ENCODE results near the gene SEC24C.
"Not testable (repeated sequence)": the region's sequence is repeated elsewhere in the genome, so short reads cannot be mapped to it uniquely, and the experiment has no call there.

SEC24C gene

DNA sequence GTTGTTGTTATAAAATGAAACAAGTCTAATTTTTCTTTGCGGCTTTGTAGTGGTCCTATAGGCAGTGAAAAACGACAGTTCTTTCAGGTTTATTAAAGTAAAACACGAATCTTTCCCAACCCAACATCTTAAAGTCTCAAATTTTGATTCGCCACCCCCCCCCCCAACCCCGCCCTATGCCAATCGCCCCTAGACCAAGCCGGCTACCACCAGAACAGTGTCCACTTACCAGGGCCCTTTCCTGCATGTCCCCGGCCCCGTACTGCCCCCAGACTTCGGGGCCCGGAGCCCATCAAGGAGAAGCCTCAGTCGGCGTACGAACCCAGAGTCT lies 37.3 kb downstream of the SEC24C start:
- Histone ChIP-seq H3K27ac (ENCODE audit: low read depth, low read length) (peak overlapping the region; percentile 92), H3K4me3 (ENCODE audit: low read length) (peak overlapping the region; percentile 93), H3K36me3 (ENCODE audit: control insufficient read depth, insufficient read depth, low read length) (no peaks in the 10 kb centered on the region), H3K9ac (ENCODE audit: low read length) (no peak overlapping the region), H3K27me3 (ENCODE audit: control insufficient read depth, insufficient read depth, low read length) (no peaks in the 10 kb centered on the region), H3K4me1 (ENCODE audit: control insufficient read depth, insufficient read depth, low read length) (peaks cover 18% of the 10 kb centered on the region)

DNA sequence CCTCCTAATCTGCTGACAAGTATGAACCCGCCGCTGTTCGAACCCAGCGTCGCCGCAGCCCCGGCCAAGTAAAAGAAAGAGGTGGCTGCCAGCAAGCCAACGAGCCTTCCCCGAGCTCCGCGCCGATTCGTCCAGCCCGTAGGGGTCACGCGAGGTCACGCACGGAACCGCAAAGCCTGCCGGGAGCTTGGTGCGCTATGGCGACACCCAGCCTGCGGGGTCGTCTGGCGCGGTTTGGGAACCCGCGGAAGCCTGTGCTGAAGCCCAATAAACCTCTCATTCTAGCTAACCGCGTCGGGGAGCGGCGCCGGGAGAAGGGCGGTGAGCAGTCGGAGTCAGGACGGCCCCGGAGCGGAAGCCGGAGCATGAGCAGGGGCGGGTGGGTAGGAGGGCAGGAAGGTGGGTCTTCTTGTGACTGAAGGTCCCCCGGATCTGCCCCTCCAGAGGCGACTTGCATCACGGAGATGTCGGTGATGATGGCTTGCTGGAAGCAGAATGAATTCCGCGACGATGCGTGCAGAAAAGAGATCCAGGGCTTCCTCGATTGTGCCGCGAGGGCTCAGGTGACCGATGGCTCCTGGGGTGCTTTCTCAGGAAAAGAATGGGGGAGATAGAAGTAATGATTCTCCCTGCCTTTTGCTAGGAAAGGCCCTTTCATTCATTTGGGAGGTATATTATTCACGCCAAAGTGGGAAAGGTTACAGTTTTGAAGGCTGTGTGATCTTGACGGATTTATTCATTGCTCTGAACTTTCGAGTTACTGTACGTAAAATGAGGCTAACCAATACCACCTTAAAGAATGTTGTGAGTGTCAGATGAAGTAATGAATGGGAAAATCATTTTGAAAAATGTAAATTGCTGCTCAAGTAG lies 37.9 kb downstream of the SEC24C start, which contains the start of gene CHCHD1:
Gene CHCHD1 (plus strand): TSS at position 170 of the 870 bp plus-strand sequence. CDS start 28 bp downstream, at position 198.
- Histone ChIP-seq H3K36me3 (ENCODE audit: control insufficient read depth, insufficient read depth, low read length) (no peaks in the 10 kb centered on the region), H3K4me3 (ENCODE audit: low read length) (peak within 1 kb of the TSS; percentile 93), H3K27me3 (ENCODE audit: control insufficient read depth, insufficient read depth, low read length) (no peaks in the 10 kb centered on the region), H3K4me1 (ENCODE audit: control insufficient read depth, insufficient read depth, low read length) (peaks cover 22% of the 10 kb centered on the region), H3K27ac (ENCODE audit: low read depth, low read length) (peak within 1 kb of the TSS; percentile 92), H3K9ac (ENCODE audit: low read length) (peak within 1 kb of the TSS; percentile 80)

DNA sequence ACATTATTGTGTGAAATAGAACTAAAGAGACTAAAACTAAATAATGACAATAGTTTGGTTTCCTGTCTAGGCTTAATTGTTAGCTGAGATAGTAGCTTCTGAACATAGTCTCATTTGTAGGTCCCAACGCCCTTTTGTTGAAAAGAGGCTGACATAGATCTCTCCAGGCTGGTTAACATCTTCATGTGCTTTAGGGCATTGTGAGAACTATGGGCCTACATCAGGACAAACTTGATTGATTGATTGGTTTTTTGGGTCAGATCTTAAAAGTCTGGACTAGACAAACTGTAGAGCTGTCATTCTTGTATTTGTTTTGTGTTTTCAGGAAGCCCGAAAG lies 38.5 kb downstream of the SEC24C start:
- Histone ChIP-seq H3K27ac (ENCODE audit: low read depth, low read length) (peak overlapping the region; percentile 92), H3K36me3 (ENCODE audit: control insufficient read depth, insufficient read depth, low read length) (no peaks in the 10 kb centered on the region), H3K9ac (ENCODE audit: low read length) (peak overlapping the region; percentile 80), H3K4me3 (ENCODE audit: low read length) (peak overlapping the region; percentile 93), H3K27me3 (ENCODE audit: control insufficient read depth, insufficient read depth, low read length) (no peaks in the 10 kb centered on the region), H3K4me1 (ENCODE audit: control insufficient read depth, insufficient read depth, low read length) (peaks cover 25% of the 10 kb centered on the region)

DNA sequence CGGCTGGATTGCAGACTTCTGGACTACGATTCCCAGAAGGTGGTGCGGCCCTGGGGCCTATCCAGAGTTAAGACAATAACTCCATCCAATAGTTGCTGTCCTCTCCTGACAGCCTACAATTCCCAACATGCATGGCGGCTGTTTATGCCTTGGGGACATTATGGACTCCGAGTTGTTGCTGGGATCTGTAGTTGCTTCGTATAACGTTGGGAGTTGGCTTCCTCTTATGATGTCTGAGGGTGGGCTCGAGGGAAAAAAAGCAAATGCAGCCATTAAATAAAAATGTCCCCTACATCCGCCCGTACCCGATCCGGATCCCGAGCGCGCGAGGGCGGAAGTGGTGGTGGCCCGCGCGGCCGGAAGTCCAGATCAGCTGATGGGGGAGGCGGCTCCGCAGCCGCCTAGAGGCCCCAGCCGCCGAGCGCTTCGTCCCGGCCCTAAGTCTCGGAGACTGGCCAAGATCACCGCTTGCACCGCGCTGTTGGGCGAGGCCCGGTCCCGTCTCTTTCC lies 41.1 kb downstream of the SEC24C start, which contains the start of gene ZSWIM8:
Gene ZSWIM8 (plus strand): TSS at position 396 of the 510 bp plus-strand sequence. CDS start 273 bp downstream, outside the sequence.
- Histone ChIP-seq H3K9ac (ENCODE audit: low read length) (peak within 1 kb of the TSS; percentile 63), H3K4me1 (ENCODE audit: control insufficient read depth, insufficient read depth, low read length) (peaks cover 32% of the 10 kb centered on the region), H3K36me3 (ENCODE audit: control insufficient read depth, insufficient read depth, low read length) (peaks cover 14% of the 10 kb centered on the region), H3K27ac (ENCODE audit: low read depth, low read length) (peak within 1 kb of the TSS; percentile 92), H3K4me3 (ENCODE audit: low read length) (peak within 1 kb of the TSS; percentile 88), H3K27me3 (ENCODE audit: control insufficient read depth, insufficient read depth, low read length) (no peaks in the 10 kb centered on the region)

DNA sequence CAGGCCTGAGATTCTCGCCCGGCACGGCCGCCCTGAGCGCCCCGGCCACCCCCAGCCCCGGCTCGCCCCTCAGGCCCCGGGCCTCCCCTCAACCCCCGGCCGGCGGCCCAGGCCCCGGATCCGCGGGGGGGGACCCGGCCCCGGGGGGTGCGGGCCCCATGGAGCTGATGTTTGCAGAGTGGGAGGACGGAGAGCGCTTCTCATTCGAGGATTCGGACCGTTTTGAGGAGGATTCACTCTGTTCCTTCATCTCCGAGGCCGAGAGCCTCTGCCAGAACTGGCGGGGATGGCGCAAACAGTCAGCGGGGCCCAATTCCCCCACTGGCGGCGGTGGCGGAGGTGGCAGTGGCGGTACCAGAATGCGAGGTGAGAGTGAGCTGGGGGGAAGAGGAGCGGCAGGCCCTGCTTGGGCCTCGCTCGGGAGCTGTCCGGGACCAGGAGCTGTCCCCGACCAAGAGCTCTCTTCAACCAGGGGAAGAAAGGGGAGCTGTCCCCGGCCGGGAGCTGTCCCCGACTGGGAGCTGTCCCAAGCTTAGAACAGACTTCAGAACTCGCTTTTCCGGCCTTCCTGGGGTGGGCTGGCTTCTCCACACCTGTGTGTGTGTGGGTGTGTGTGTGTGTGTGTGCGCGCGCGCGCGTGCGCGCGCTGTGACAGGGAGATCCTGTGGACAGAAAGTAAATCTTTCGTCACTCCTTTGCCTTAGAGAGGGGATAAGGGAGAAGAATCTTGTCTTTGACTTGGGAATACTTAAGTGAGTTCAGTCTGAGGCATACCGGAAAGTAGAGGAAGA lies 41.7 kb downstream of the SEC24C start:
- Histone ChIP-seq H3K9ac (ENCODE audit: low read length) (peak overlapping the region; percentile 63), H3K4me3 (ENCODE audit: low read length) (peak overlapping the region; percentile 88), H3K27ac (ENCODE audit: low read depth, low read length) (peak overlapping the region; percentile 92), H3K27me3 (ENCODE audit: control insufficient read depth, insufficient read depth, low read length) (no peaks in the 10 kb centered on the region), H3K36me3 (ENCODE audit: control insufficient read depth, insufficient read depth, low read length) (peaks cover 15% of the 10 kb centered on the region), H3K4me1 (ENCODE audit: control insufficient read depth, insufficient read depth, low read length) (peaks cover 26% of the 10 kb centered on the region)

DNA sequence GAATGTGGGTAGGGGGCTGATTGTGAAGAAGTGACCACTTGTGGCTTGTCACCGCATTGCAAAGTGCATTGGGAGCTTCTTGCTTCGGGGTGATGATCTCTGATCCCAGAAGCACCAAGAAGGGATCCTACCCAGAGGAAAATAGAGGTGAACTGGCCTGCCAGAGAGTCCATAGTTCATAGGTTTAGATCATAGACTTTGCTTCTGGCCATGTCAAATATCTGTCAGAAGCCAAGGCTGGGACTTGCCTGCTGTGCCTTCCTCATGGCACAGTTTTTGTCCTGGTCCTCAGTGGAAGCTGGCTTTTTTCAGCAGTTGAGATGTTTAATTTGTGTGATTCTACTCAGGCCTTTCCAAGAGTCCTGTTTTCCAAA lies 42.3 kb downstream of the SEC24C start:
- peak overlapping the region; percentile 88 for H3K4me3 ChIP-seq (ENCODE audit: low read length)
- H3K36me3 ChIP-seq (ENCODE audit: control insufficient read depth, insufficient read depth, low read length), result peaks cover 21% of the 10 kb centered on the region
- no peaks in the 10 kb centered on the region for H3K27me3 ChIP-seq (ENCODE audit: control insufficient read depth, insufficient read depth, low read length)
- peaks cover 21% of the 10 kb centered on the region for H3K4me1 ChIP-seq (ENCODE audit: control insufficient read depth, insufficient read depth, low read length)
- peak overlapping the region; percentile 63 for H3K9ac ChIP-seq (ENCODE audit: low read length)
- H3K27ac ChIP-seq (ENCODE audit: low read depth, low read length), result no peak overlapping the region

DNA sequence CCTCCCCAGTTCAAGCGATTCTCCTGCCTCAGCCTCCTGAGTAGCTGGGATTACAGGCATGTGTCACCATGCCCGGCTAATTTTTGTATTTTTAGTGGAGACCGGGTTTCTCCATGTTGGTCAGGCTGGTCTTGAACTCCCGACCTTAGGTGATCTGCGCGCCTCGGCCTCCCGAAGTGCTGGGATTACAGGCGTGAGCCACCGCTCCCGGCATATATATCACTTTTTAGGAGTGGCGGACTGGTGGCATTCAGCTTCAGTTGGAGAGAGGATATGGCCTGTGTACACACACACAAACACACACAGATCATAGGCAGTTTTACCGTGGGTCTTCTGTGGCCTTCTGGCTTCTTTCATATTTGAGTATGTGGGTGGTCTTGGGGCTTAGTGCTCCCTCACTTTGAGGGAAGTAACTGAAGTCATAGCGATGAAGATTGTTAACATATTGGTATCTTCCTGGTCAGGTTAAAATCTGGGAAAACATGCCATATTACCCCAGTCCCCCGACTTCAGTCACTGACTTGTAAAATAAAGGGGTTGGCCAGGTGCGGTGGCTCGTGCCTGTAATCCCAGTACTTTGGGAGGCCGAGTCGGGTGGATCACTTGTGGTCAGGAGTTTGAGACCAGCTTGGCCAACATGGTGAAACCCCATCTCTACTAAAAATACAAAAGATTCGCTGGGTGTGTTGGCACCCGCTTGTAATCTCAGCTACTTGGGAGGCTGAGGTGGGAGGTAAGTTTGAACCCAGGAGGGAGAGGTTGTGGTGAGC lies 43.0 kb downstream of the SEC24C start:
- Histone ChIP-seq H3K4me3 (ENCODE audit: low read length) (peak overlapping the region; percentile 24), H3K4me1 (ENCODE audit: control insufficient read depth, insufficient read depth, low read length) (peaks cover 21% of the 10 kb centered on the region), H3K36me3 (ENCODE audit: control insufficient read depth, insufficient read depth, low read length) (peaks cover 25% of the 10 kb centered on the region)
- H3K27ac ChIP-seq (ENCODE audit: low read depth, low read length); H3K9ac ChIP-seq (ENCODE audit: low read length); H3K27me3 ChIP-seq (ENCODE audit: control insufficient read depth, insufficient read depth, low read length): not testable (repeated sequence)

DNA sequence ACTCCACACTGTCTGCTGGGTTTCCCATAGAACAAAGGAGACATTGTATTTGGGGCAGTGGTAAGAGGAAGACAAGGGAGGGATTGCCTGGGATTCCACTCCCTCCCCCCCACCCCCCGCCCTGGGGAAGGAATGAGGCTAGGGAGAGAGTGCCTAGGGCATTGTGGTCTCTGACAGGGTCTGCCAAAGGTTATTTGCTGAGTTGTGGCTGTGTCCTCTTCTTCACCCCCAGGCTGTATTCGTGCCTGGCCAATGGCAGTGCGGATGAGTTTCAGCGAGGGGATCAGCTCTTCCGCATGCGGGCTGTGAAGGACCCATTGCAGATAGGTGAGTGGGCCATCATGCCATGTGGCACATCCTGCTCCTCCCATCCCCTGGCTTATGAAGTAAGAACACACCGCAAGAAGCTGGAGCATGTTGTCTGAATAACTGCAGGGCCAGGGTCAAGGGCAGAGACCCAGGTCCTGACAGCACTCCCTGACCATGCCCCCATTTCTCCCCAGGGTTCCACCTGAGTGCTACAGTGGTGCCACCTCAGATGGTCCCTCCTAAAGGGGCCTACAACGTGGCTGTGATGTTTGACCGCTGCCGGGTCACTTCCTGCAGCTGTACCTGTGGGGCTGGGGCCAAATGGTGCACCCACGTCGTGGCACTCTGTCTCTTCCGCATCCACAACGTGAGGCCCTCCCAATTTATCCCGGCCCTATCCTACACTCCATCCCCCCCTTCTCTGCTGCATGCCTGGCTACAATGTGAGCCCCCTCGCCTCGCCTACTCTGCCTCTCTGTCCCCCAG lies 44.9 kb downstream of the SEC24C start:
- Histone ChIP-seq H3K27ac (ENCODE audit: low read depth, low read length) (no peak overlapping the region), H3K27me3 (ENCODE audit: control insufficient read depth, insufficient read depth, low read length) (no peaks in the 10 kb centered on the region), H3K4me3 (ENCODE audit: low read length) (no peak overlapping the region), H3K4me1 (ENCODE audit: control insufficient read depth, insufficient read depth, low read length) (peaks cover 21% of the 10 kb centered on the region), H3K9ac (ENCODE audit: low read length) (no peak overlapping the region), H3K36me3 (ENCODE audit: control insufficient read depth, insufficient read depth, low read length) (peaks cover 41% of the 10 kb centered on the region)

DNA sequence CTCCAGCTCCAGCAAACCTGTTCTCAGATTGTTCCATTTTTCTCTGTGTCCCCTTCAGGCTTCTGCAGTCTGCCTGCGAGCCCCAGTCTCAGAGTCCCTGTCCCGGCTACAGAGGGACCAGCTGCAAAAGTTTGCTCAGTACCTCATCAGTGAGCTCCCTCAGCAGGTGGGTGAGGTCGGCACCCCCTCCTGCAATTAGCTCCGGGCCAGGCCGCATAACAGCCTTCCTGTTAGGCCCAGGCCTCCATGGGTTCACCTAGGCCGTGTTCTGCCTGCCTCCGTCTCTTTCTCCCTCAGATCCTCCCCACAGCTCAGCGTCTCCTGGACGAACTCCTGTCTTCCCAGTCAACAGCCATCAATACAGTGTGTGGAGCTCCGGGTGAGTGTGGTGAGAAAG lies 45.5 kb downstream of the SEC24C start:
- Histone ChIP-seq H3K27ac (ENCODE audit: low read depth, low read length) (no peak overlapping the region), H3K4me1 (ENCODE audit: control insufficient read depth, insufficient read depth, low read length) (peaks cover 21% of the 10 kb centered on the region), H3K4me3 (ENCODE audit: low read length) (no peak overlapping the region), H3K9ac (ENCODE audit: low read length) (no peak overlapping the region), H3K27me3 (ENCODE audit: control insufficient read depth, insufficient read depth, low read length) (no peaks in the 10 kb centered on the region), H3K36me3 (ENCODE audit: control insufficient read depth, insufficient read depth, low read length) (peaks cover 47% of the 10 kb centered on the region)

DNA sequence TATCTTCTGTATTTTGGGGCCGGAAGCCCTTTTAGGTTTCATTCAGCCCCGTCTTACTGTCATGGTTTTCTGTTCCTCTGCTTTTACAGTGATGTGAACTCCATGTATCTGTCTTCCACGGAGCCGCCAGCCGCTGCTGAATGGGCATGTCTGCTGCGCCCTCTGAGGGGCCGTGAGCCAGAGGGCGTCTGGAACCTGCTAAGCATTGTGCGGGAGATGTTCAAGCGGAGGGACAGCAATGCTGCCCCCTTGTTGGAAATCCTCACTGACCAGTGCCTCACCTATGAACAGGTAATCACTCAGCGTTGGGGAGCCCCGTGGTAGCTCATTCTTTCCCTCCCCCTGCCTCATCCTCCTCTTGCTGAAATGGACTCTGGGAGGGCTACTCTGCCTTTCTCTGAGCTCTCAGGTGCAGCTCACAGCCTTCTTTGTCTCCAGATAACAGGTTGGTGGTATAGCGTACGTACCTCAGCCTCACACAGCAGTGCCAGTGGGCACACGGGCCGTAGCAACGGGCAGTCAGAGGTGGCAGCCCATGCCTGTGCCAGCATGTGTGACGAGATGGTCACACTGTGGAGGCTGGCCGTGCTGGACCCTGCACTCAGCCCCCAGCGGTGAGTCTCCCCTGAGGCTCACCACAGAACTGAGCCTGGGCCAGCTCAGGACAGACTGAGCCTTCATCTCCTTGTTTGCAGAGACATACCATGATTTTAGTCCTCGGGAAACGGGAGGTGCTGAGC lies 46.9 kb downstream of the SEC24C start:
- no peaks in the 10 kb centered on the region for H3K27me3 ChIP-seq (ENCODE audit: control insufficient read depth, insufficient read depth, low read length)
- peaks cover 55% of the 10 kb centered on the region for H3K36me3 ChIP-seq (ENCODE audit: control insufficient read depth, insufficient read depth, low read length)
- H3K27ac ChIP-seq (ENCODE audit: low read depth, low read length), result no peak overlapping the region
- H3K4me3 ChIP-seq (ENCODE audit: low read length), result no peak overlapping the region
- H3K9ac ChIP-seq (ENCODE audit: low read length), result no peak overlapping the region
- peaks cover 17% of the 10 kb centered on the region for H3K4me1 ChIP-seq (ENCODE audit: control insufficient read depth, insufficient read depth, low read length)

DNA sequence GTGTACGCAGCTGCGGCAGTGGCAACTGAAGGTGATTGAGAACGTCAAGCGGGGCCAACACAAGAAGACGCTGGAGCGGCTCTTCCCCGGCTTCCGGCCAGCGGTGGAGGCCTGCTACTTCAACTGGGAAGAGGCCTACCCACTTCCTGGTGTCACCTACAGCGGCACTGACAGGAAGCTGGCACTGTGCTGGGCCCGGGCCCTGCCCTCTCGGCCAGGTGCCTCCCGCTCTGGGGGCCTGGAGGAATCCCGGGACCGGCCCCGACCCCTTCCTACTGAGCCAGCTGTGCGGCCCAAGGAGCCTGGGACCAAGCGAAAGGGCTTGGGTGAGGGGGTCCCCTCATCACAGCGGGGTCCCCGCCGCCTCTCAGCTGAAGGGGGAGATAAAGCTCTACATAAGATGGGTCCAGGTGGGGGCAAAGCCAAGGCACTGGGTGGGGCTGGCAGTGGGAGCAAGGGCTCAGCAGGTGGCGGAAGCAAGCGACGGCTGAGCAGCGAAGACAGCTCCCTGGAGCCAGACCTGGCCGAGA lies 47.8 kb downstream of the SEC24C start:
- Histone ChIP-seq H3K27me3 (ENCODE audit: control insufficient read depth, insufficient read depth, low read length) (no peaks in the 10 kb centered on the region), H3K27ac (ENCODE audit: low read depth, low read length) (no peak overlapping the region), H3K4me3 (ENCODE audit: low read length) (no peak overlapping the region), H3K9ac (ENCODE audit: low read length) (no peak overlapping the region), H3K36me3 (ENCODE audit: control insufficient read depth, insufficient read depth, low read length) (peaks cover 60% of the 10 kb centered on the region), H3K4me1 (ENCODE audit: control insufficient read depth, insufficient read depth, low read length) (peaks cover 11% of the 10 kb centered on the region)

Data from rectal smooth muscle tissue (tissue), 1 donor.